ENCODE measurements around the gene ELFN1. TPM values are rescaled to one million over a fixed set of nuclear protein-coding genes. Genes with fewer than 3 reads are reported as not detected.

Gene ELFN1
- total and polyA plus RNA-seq, 10 of the 15 experiments (the other 5 are each of a cell fraction or from before 2014, with no cell fraction given): 0.04 TPM; not detected in 9

DNA sequence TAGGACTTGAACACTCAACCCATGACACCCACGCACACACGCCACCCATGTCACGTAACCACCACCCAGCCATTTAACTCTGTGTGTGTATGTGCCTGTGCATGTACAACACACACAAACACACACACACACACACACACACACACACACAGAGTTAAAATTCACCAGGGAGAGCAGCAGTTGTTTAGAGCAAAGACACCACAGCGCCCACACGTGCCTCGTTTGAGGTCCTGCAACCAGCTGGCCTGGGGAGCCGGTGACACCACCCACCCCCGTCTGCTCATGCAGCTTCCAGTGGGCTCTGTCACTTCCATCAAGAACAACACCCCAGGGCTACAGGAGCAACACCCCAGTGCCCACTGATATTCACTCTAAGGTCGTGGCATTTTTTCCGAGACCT lies 97.4 kb downstream of the ELFN1 start:
- SMC1A ChIA-PET (ENCODE audit: uncharacterized antibody, unreplicated experiment): no interaction called here
- H3K36me3 ChIP-seq (ENCODE audit: control insufficient read depth in 2 of 2, insufficient read depth in 2 of 2, low read length in 1 of 2): no peaks in the 10 kb centered on the region
- no peak overlapping the region for H3K4me2 ChIP-seq (ENCODE audit: control insufficient read depth, insufficient read depth)
- CTCF ChIA-PET: interaction anchor here (0.6 kb wide), 1 partner anchor 261 kb away, joined by 3 read pairs; no protein-coding TSS in a partner anchor
- H2AFZ ChIP-seq (ENCODE audit: control insufficient read depth, low read depth, low read length): no peak overlapping the region
- ATAC-seq (no peak), FAIRE-seq (no peak), DNase-seq (ENCODE audit: low read depth, low spot score) (no peak)
- RAD21 ChIA-PET (ENCODE audit: unreplicated experiment): no interaction called here
- peaks cover 2% of the 10 kb centered on the region; the same call in 1 of the 3 replicates for H3K9me3 ChIP-seq (replicated peaks; ENCODE audit: control insufficient read depth, insufficient read depth, low read length)
- TF ChIP-seq, protein P1, sequence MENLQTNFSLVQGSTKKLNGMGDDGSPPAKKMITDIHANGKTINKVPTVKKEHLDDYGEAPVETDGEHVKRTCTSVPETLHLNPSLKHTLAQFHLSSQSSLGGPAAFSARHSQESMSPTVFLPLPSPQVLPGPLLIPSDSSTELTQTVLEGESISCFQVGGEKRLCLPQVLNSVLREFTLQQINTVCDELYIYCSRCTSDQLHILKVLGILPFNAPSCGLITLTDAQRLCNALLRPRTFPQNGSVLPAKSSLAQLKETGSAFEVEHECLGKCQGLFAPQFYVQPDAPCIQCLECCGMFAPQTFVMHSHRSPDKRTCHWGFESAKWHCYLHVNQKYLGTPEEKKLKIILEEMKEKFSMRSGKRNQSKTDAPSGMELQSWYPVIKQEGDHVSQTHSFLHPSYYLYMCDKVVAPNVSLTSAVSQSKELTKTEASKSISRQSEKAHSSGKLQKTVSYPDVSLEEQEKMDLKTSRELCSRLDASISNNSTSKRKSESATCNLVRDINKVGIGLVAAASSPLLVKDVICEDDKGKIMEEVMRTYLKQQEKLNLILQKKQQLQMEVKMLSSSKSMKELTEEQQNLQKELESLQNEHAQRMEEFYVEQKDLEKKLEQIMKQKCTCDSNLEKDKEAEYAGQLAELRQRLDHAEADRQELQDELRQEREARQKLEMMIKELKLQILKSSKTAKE (IDR thresholded peaks at IDR 0.05; ENCODE audit: low read depth, poor library complexity, severe bottlenecking): no peak
- no peak overlapping the region for H3K9ac ChIP-seq (ENCODE audit: control insufficient read depth, insufficient read depth, low read length)
- intact Hi-C loops (cut with micrococcal nuclease; ENCODE audit: unreplicated experiment): no loop called here
- H3K4me1 ChIP-seq (ENCODE audit: control insufficient read depth, insufficient read depth, low read length): no peaks in the 10 kb centered on the region
- no peaks in the 10 kb centered on the region for H3K79me2 ChIP-seq (ENCODE audit: control insufficient read depth, insufficient read depth, low read length)
- no peaks in the 10 kb centered on the region for H4K20me1 ChIP-seq (ENCODE audit: control insufficient read depth, insufficient read depth)
- no peaks in the 10 kb centered on the region for H3K27me3 ChIP-seq (replicated peaks in 1 of 2; ENCODE audit: control insufficient read depth in 2 of 2, insufficient read depth in 2 of 2, low read length in 1 of 2)
- 60% methylated on average over 10 of the region's 10 CpGs for WGBS (ENCODE audit: insufficient coverage, insufficient replicate concordance, low lambda C conversion rate, missing lambda C conversion rate)
- in situ Hi-C loops (cut with MboI): no loop called here
- BruUV-seq (replicated peaks): no TSS peak
- POLR2A ChIA-PET: no interaction called here
- no peak overlapping the region for H3K4me3 ChIP-seq
- H3K27ac ChIP-seq (ENCODE audit: control insufficient read depth, insufficient read depth): no peak overlapping the region

DNA sequence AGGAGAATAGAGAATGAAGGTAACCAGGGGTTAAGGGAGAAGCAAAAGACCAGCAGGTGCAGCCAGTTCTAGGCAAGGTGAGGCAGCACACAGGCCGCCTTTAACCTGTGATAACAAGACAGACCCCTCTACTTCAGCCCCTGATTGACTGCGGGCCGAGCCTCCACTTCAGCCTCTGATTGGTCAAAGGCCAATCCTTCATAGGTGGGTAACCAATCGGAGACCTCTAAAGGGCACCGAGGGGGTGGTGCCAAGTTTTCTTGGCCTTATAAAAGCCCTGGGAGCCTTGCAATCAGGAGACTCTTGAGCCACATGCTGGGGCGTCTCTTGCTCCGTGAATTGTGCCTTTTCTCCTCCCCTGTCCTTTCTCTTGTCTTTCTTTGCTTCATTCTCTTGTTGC lies 98.8 kb downstream of the ELFN1 start:
- H3K79me2 ChIP-seq (ENCODE audit: control insufficient read depth, insufficient read depth, low read length): no peaks in the 10 kb centered on the region
- TF ChIP-seq WRNIP1 (IDR thresholded peaks at IDR 0.05; ENCODE audit: borderline replicate concordance, low read depth, low read length) (no peak), NFYB (IDR thresholded peaks at IDR 0.05; ENCODE audit: insufficient read depth, low read depth, low read length) (peak; percentile 70), RELA (IDR thresholded peaks at IDR 0.05; ENCODE audit: borderline replicate concordance, partially characterized antibody) (no peak), NBN (IDR thresholded peaks at IDR 0.05) (no peak), JUNB (IDR thresholded peaks at IDR 0.05) (no peak)
- TF ChIP-seq, protein P2, sequence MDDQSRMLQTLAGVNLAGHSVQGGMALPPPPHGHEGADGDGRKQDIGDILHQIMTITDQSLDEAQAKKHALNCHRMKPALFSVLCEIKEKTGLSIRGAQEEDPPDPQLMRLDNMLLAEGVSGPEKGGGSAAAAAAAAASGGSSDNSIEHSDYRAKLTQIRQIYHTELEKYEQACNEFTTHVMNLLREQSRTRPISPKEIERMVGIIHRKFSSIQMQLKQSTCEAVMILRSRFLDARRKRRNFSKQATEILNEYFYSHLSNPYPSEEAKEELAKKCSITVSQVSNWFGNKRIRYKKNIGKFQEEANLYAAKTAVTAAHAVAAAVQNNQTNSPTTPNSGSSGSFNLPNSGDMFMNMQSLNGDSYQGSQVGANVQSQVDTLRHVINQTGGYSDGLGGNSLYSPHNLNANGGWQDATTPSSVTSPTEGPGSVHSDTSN (IDR thresholded peaks at IDR 0.05; ENCODE audit: insufficient replicate concordance, low read depth, low read length): peak; percentile 52
- TF ChIP-seq, protein P3, sequence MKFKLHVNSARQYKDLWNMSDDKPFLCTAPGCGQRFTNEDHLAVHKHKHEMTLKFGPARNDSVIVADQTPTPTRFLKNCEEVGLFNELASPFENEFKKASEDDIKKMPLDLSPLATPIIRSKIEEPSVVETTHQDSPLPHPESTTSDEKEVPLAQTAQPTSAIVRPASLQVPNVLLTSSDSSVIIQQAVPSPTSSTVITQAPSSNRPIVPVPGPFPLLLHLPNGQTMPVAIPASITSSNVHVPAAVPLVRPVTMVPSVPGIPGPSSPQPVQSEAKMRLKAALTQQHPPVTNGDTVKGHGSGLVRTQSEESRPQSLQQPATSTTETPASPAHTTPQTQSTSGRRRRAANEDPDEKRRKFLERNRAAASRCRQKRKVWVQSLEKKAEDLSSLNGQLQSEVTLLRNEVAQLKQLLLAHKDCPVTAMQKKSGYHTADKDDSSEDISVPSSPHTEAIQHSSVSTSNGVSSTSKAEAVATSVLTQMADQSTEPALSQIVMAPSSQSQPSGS (IDR thresholded peaks at IDR 0.05; ENCODE audit: low read length): no peak
- TF ChIP-seq, protein P4, sequence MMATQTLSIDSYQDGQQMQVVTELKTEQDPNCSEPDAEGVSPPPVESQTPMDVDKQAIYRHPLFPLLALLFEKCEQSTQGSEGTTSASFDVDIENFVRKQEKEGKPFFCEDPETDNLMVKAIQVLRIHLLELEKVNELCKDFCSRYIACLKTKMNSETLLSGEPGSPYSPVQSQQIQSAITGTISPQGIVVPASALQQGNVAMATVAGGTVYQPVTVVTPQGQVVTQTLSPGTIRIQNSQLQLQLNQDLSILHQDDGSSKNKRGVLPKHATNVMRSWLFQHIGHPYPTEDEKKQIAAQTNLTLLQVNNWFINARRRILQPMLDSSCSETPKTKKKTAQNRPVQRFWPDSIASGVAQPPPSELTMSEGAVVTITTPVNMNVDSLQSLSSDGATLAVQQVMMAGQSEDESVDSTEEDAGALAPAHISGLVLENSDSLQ (IDR thresholded peaks at IDR 0.05): peak; percentile 81
- ATAC-seq (no peak), DNase-seq (ENCODE audit: low read depth, low spot score) (no peak), FAIRE-seq (no peak)
- no peak overlapping the region for H3K9ac ChIP-seq (ENCODE audit: control insufficient read depth, insufficient read depth, low read length)
- H2AFZ ChIP-seq (ENCODE audit: control insufficient read depth, low read depth, low read length): no peak overlapping the region
- no peaks in the 10 kb centered on the region; the same call in 2 of the 3 replicates for H3K9me3 ChIP-seq (replicated peaks; ENCODE audit: control insufficient read depth, insufficient read depth, low read length)
- no peaks in the 10 kb centered on the region for H4K20me1 ChIP-seq (ENCODE audit: control insufficient read depth, insufficient read depth)
- no peak overlapping the region for H3K4me2 ChIP-seq (ENCODE audit: control insufficient read depth, insufficient read depth)
- in situ Hi-C loops (cut with MboI) (no loop called here), intact Hi-C loops (cut with micrococcal nuclease; ENCODE audit: unreplicated experiment) (no loop called here)
- WGBS (ENCODE audit: insufficient coverage, insufficient replicate concordance, low lambda C conversion rate, missing lambda C conversion rate): 56% methylated on average over 7 of the region's 7 CpGs
- ChIA-PET RAD21 (ENCODE audit: unreplicated experiment) (no interaction called here), SMC1A (ENCODE audit: uncharacterized antibody, unreplicated experiment) (no interaction called here), CTCF (no interaction called here), POLR2A (no interaction called here)
- H3K4me1 ChIP-seq (ENCODE audit: control insufficient read depth, insufficient read depth, low read length): no peaks in the 10 kb centered on the region
- H3K4me3 ChIP-seq: no peak overlapping the region
- BruUV-seq (replicated peaks): no TSS peak
- no peaks in the 10 kb centered on the region for H3K36me3 ChIP-seq (ENCODE audit: control insufficient read depth in 2 of 2, insufficient read depth in 2 of 2, low read length in 1 of 2)
- no peak overlapping the region for H3K27ac ChIP-seq (ENCODE audit: control insufficient read depth, insufficient read depth)
- H3K27me3 ChIP-seq (replicated peaks in 1 of 2; ENCODE audit: control insufficient read depth in 2 of 2, insufficient read depth in 2 of 2, low read length in 1 of 2): no peaks in the 10 kb centered on the region

All from GM12878 (cell line).